HG02973 (cell line): Measurements from ENCODE around the gene BTD.
"Not testable (repeated sequence)": the region's sequence is repeated elsewhere in the genome, so short reads cannot be mapped to it uniquely, and the experiment has no call there.

Experiments
- ATAC-seq: cut with Tn5 transposase; IDR thresholded peaks from one replicate; pipeline ENCODE4 v1.9.1; 2021; ENCODE audit warnings: moderate library complexity; ENCODE audit not compliant: unreplicated experiment

The BTD gene

DNA sequence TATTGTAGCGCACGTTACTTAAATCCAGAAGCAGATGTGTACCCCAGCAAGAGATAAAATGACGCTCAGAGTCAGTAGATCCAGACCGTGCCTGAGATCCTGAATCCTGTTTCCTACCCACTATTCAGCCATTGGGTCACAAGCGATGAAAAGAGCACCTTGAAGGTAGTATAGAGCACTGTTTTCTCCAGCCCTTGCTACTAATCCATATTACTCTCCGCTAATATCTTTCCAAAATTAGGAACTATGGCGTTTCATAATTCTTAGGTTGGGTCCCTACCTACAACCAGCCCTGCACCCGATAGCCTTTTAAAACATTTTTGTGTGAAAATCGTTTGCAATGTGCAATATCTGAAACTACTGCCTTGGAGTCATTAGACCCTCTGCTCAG lies 596 bp downstream of the BTD start:
- peak; percentile 10 for ATAC-seq

DNA sequence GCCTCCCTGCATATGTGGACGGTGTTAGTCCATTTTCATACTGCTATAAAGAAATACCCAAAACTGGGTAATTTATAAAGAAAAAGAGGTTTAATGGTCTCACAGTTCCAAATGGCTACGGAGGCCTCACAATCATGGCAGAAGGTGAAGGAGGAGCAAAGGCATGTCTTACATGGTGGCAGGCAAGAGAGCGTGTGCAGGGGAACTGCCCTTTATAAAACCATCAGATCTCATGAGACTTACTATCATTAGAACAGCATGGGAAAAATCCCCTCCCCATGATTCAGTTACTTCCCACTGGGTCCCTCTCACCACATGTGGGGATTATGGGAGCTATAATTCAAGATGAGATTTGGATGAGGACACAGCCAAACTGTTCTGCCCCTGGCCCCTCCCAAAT lies 1.3 kb downstream of the BTD start:
- not testable (repeated sequence) for ATAC-seq

DNA sequence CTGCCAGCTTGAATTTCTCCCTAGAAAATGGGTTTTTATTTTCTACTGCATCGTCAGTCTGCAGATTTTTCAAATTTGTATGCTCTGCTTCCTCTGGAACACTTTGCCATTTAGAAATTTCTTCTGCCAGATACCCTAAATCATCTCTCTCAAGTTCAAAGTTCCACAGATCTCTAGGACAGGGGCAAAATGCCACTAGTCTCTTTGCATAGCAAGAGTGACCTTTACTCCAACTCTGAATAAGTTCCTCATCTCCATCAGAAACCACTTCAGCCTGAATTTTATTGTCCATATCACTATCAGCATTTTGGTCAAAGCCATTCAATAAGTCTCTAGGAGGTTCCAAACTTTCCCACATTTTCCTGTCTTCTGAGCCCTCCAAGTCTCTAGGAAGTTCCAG lies 3.0 kb downstream of the BTD start:
- not testable (repeated sequence) for ATAC-seq

DNA sequence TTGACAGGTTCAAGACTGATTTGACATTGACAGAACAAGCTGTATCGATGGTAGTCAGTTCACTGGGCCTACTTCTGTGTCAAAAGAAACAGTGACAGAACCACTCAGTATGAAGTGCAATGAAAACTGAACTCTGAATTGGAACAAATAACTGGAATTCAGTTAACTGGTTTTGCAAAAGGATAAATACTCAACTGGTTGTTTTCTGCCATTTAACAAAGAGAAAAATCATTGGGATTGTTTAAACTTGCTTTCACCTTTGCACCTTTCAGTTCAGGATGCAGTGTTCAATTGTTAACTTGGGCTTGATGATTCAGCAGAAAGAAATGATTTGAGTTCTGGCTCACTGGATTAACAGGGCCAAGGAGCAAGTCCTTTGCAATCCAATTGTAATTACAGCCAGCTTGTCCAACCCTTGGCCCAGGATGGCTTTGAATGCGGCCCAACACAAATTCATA lies 4.9 kb downstream of the BTD start:
- ATAC-seq = no peak

DNA sequence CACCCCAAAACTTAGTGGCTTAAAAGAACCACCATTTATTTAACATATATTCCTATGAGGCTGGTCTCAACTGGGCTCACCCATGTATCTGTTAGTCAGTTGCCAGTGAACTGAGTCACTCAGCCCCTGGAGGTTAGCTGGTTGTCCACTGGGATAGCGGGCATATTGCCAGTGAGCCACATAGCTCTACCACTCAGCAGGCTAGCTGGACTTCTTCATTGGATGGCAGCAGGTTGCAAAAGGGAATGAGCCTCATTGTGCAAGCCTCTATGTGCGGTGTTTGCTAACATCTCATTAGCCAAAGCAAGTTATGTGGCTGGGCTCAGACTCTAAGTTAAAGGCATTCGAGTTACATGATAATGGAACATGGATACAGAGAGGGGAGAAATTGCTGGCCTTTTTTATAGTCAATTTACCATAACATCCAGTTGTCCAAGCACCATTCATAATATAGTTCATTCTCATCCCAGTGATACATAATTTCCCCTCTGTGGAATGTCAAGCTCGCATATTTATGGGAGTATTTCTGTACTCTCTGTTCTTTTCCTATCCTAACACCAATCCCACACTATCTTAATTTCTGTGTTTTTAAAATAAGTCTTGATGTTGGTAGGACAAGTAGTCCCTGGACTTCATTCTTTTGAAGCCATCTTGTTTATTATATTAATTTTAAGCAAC lies 8.7 kb downstream of the BTD start:
- ATAC-seq = no peak

DNA sequence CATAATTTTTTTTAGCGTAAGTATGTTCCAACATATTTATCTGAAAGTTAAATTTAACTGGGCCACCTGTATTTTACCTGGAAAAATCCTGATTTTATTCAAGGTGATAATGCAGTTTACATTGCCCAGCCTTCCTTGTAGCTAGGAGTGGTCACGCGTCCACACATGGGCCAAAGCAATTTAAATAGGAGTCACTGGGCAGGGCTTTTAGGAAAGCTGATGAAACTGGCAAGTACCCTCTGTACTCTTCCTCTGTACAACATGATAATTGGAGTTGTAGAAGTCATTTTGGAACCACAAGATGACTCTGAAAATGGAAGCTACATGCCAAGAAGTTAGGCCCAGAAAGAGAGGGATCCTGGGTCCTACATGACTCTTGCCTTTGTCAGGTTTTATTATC lies 9.5 kb downstream of the BTD start:
- no peak for ATAC-seq

DNA sequence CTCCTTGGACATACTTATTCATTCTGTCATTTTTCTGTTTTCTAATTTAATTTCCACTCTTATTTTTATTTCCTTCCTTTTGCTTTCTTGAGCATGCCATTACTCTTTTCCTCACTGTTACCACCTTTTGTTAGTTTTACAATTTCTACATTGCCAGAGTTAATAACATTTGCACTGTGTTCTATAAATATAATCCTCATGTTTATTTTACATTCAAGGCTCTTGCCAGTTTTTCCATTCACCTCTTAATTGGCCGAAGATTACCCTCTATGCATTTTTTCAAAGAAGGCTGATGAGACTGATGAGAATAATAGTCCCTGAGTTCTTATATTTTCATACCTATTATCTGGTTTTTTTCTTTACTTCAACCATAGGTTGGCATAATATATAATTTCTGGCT lies 10.5 kb downstream of the BTD start:
- no peak for ATAC-seq

DNA sequence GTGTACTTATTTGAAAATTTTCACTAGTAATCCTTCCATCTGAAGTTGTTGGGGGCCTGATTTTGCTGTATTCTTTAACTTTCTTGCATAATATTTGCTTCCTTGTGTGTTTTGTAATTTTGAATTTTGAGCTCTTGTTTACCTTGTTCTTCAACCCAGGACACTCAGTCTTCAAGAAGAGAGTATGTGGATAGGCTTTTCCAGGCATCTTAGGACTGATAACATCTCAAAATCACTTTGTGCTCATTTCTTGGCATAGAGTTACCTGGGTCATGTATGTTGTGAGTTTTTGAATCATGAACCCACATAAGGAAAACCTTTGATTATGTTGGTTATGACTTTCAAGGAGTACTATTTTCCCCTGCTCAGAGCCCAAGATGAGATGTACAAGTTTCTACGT lies 13.4 kb downstream of the BTD start:
- ATAC-seq = no peak

DNA sequence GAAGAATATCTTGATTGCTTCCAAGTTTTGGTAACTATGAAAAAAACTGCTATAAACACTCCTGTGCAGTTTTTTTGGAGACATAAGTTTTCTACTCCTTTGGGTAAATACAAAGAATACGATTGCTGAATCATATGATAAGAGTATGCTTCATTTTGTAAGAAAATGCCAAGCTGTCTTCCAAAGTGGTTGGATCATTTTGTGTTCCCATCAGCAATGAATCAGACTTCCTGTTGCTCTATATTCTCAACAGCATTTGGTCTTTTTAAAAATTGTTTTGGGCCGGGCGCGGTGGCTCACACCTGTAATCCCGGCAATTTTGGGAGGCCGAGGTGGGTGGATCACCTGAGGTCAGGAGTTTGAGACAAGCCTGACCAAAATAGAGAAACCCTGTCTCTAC lies 14.5 kb downstream of the BTD start:
- ATAC-seq = no peak

DNA sequence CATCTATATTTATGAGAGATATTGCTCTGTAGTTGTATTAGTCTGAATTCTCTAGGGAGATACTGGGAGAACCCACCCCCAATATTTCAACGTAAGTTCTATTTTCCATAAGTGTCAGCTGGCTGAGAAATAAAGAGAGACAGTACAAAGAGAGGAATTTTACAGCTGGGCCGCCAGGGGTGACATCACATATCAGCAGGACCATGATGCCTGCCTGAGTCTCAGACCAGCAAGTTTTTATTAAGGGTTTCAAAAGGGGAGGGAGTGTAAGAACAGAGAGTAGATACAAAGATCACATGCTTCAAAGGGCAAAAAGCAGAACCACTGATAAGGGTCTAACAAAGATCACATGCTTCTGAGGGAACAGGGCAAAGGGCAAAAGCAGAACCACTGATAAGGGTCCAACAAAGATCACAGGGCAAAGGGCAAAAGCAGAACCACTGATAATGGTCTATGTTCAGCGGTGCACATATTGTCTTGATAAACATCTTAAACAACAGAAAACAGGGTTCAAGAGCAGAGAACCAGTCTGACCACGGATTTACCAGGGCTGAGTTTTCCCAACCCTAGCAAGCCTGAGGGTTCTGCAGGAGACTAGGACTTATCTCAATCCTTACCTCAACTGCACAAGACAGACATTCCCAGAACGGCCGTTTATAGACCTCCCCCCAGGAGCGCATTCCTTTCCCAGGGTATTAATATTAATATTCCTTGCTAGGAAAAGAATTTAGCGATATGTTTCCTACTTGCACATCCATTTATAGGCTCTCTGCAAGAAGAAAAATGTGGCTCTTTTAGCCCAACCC lies 18.3 kb downstream of the BTD start:
- ATAC-seq = not testable (repeated sequence)

DNA sequence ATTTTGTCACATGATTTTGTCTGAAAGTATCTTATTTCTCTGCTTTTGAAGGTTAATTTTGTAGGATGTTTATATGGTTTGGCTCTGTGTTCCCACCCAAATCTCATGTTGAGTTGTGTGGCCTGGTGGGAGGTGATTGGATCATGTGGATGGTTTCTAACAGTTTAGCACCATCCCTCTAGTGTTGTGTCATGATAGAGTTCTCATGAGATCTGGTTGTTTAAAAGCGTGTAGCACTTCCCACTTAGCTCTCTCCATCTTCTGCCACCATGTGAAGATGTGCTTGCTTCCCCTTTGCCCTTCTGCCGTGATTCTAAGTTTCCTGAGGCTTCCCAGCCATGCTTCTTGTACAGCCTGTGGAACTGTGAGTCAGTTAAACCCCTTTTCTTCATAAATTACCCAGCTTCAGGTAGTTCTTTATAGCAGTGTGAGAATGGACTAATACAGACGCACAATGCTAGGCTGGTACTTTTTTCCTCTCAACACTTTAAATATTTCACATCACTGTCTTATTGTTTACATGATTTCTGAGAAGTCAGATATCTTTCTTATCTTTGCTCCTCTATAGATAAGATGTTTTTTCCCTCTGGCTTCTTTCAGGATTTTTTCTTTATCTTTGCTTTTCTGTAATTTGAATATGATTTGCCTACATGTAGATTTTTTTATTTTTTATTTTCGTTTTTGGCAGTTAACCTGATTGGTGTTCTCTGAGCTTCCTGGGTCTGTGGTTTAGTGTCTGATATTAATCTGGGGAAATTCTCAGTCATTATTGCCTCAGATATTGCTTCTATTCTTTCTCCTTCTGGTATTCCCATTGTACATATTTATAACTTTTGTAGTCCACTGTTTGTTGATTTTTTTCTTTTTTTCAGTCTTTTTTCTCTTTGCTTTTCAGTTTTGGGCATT lies 22.2 kb downstream of the BTD start:
- ATAC-seq = no peak

DNA sequence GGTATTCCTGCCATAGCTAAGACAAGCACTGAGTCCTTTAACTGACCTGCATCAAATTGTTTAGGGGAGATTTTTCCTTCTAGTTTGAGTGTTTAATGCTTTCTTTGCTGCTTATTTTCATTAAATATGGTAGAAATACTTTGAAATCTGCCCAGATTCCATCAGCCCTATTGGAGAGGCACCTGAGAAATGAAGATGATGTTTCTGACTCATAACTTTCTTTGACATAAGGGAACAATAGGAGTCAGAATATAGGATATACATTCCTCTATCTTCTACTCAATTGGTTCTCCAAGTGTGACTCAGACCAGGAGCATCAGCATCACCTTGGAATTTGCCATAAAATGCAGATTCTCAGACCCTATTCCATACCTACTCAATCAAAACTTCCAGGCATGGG lies 27.4 kb downstream of the BTD start:
- no peak for ATAC-seq

DNA sequence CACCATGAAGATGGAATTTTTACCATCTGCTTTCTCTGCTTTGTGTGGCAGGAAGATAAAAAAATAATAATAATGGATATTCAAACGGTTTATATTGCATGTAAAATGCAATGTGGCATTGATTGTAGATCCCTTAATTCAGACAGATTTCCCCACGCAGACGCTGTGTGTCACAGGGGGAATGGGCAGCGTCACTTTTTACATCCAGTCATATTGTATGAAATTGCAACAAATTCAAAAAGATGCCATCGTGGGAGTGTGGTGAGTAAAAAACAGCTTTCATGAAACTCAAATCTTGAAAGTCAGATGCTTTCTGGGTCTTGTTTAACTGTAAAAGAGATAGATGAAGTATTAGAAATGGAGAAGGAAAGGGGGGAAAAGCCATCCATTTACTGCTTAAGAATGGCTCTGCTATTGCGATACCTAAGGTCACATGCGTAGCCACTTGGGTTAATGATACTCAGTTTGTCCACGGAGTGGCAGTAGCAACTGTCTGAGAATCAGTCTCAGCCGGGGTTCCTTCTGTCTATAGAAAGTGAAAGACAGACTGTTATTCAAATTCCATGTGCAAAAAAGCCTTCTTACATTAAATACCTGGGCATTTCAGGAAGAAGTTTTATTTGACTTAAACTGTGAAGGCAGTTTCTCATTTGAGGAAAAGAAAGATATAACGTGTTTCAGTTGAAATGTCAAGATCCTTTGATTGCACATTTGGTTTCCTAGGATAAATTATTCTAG lies 28.5 kb downstream of the BTD start:
- ATAC-seq = peak; percentile 95

DNA sequence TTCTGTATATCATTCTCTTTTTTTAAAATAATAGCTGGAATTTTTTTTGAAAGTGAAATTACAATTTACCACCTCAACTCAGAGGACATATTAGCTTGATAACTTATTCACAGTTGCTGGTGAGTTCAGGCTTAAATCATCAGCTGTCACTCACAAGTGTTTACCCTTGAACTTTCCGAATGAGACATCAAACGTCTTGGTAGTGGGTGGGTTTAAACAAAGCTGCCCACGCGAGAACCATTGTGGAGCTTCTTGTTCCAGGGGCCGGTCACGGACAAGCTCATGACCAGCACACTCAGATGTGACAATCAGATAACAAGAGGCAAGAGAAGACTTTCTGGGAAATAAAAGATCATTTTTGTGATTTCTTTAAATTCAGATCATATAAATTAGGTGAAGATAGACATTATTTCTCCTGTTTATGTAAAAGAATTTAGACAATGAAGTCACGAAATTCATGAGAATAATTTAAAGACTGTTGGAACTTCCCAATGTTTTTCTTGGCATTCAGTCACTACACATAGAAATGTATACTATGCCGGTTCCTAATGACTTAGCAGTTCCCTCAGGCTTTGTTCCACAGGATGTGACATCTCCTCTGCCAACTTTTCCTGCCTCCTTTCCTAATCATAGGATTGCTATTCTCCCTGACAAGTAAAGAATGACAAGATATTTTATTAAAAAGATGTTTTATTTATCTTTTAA lies 29.3 kb downstream of the BTD start:
- ATAC-seq = peak; percentile 26

DNA sequence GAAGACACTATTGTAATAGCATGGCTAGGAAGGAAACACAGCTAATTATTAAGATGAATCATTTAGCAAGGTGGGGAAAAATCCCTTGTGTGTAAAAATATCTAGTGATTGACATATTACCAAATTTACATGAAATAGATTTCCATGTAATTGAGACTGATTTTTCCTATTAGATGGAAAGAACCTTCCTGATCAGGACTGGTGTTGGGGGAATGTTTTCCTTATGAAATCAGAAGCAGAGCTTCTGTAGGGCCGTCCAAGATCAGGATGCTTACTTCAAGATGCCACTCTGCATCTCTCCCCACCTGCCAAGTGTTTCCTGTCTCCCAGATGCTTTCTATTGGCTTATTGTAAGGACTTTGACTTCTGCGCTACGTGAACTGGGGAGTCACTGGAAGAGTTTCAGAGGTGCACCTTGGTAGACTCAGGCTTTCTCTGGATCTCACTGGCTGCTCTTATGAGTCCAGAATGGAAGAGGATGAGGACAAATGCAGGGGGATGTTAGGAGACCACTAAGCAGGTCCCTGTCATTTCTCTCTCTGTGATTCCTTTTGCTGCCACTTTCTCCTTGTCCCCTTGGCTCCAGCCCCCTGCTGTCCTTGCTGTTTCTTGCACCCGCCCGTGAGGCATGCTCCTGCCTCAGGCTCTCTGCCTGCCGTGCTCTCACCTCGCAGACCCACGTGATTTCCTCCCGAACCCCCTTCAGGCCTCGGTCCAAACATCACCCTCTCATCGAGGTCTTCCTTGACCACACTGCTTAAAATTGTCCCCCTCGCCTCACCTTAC lies 30.1 kb downstream of the BTD start:
- ATAC-seq = no peak

DNA sequence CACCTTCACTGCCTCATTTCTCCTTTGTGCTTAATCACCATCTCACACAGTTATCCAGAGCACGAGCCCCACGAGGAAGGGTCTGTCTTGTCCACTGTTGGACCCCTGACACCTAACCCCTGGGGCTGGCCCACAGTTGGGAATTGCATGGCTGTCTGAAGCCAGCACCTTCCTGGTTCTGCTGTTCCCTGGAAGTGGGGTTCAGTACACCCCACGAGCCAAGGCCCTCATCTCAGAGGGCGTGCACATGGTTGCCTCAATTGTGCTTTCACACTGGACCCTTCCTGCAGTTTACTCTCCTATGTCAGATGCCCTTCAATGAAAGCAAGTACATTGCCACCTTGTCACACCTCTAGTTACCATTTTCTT lies 30.7 kb downstream of the BTD start:
- no peak for ATAC-seq

DNA sequence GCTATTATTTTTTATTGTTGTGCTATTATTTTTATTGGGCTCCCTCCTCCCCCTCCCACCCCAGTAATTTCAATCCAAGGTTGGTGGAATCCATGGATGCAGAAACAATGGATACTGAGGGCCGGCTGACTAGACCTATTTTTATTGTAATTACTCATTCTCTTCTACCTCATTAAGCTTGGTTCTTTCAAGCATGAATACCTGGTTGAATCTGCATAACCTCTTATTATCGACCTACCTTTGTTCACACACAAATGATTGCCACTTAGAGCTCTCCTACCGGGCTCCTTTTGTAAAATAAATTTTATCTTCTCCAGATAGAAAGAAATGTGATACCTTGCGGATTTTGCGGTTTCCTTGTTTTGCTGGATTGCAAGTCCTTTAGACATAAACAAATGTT lies 31.6 kb downstream of the BTD start:
- ATAC-seq = no peak

DNA sequence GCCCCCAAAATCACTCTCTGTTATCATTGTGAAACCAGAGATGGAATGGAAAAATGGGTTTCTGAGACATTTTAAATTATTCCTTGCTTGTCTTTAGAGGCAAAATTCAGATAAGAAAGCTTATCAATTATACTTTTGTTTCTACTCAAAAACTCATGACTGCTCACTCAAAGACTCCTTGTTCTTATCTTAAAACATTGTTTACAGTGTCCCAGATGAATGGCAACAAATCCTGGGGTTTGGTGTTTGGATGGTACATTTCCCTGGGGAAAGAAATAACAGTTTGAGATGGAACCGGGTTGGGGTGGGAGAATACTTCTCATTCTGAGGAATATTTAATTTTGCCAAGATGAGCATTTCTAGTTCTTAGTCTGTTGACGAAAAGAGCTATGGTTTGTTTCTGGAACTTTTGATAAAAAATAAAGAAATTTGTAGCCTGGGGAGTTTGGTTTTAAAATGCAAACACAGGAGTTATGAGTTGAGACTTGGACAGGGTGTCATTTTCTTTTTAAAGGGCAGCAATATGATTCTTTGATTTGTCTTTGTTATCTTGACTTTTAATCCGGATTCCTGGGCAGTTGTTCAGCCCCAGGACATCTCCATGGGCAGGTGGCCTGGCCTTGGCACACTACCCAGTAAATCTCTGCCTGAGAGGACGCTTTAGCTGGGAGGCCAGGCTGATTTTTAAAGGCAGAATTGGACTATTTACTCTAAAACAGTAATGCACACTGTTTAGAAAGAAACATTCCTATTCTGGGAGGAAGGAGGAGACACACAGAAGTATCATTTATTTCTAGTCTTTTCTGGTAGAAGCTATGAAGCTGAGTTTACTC lies 32.4 kb downstream of the BTD start:
- ATAC-seq = no peak

DNA sequence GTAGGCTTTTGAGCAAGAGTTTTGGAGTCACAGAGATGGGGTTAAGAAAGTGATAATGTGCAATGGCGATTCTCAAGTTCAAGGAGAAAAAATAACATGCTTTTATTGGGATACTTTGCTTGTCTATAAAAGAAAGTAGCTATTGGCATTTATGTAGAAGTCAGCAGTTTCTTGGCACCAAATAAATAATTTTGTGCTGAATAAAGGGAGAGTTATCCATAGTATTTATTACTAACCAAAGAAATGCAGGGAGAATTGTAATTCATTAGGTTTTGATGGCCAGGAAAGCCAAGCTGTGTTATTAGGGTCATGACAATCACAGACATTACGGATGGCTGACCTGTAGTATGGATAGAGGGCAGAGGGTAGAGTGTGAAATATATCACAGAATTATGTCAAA lies 33.1 kb downstream of the BTD start:
- no peak for ATAC-seq
